Stimulated activated CD8-positive, alpha-beta memory T cell treated with anti-CD3 and anti-CD28 coated beads, Interleukin-2, amount 100 ng/mL, for 48 hours (primary cell): Measurements from ENCODE around the gene CTNNA2.

ENCODE experiments used
- DNase-seq, 2 donors: peaks; one replicate each; pipeline ENCODE4 v3.0.0-alpha.2; 2020; ENCODE audit warnings: low read depth in 2 of 2

CTNNA2 gene

GRCh38 chr2:80393991-80394390, 881.1 kb downstream of the CTNNA2 start:
- DNase-seq, result no peak

GRCh38 chr2:80395251-80395650, 882.4 kb downstream of the CTNNA2 start:
- no peak for DNase-seq

- no peak for DNase-seq
These were observed 883.4 kb downstream of the CTNNA2 start for GRCh38 chr2:80396276-80396675.

GRCh38 chr2:80403081-80403480, 890.2 kb downstream of the CTNNA2 start:
- no peak for DNase-seq

GRCh38 chr2:80407377-80407776, 894.5 kb downstream of the CTNNA2 start:
- DNase-seq, result no peak

GRCh38 chr2:80410346-80410745, 897.5 kb downstream of the CTNNA2 start:
- no peak for DNase-seq

GRCh38 chr2:80413136-80413535, 900.3 kb downstream of the CTNNA2 start:
- no peak for DNase-seq

- no peak for DNase-seq
These were observed 904.9 kb downstream of the CTNNA2 start for GRCh38 chr2:80417737-80418136.

- no peak for DNase-seq
These were observed 907.8 kb downstream of the CTNNA2 start for GRCh38 chr2:80420530-80421208.

GRCh38 chr2:80429251-80429650, 916.4 kb downstream of the CTNNA2 start:
- DNase-seq, result no peak

- DNase-seq, result no peak
These were observed 925.1 kb downstream of the CTNNA2 start for GRCh38 chr2:80437959-80438358.

GRCh38 chr2:80438686-80439085, 925.8 kb downstream of the CTNNA2 start:
- no peak for DNase-seq

GRCh38 chr2:80454628-80455027, 941.8 kb downstream of the CTNNA2 start:
- DNase-seq, result no peak

- DNase-seq, result no peak
These were observed 946.2 kb downstream of the CTNNA2 start for GRCh38 chr2:80459028-80459427.

- DNase-seq, result no peak
These were observed 948.8 kb downstream of the CTNNA2 start for GRCh38 chr2:80461505-80462197.

- no peak for DNase-seq
These were observed 949.8 kb downstream of the CTNNA2 start for GRCh38 chr2:80462654-80463053.

- no peak for DNase-seq
These were observed 951.4 kb downstream of the CTNNA2 start for GRCh38 chr2:80464275-80464674.

- no peak for DNase-seq
These were observed 954.5 kb downstream of the CTNNA2 start for GRCh38 chr2:80467262-80467811.

GRCh38 chr2:80469428-80469827, 956.6 kb downstream of the CTNNA2 start:
- no peak for DNase-seq

- DNase-seq, result no peak
These were observed 960.2 kb downstream of the CTNNA2 start for GRCh38 chr2:80473069-80473468.

GRCh38 chr2:80473796-80474195, 960.9 kb downstream of the CTNNA2 start:
- no peak for DNase-seq

- DNase-seq, result no peak
These were observed 963.1 kb downstream of the CTNNA2 start for GRCh38 chr2:80475970-80476369.

GRCh38 chr2:80476535-80477117, 963.8 kb downstream of the CTNNA2 start:
- no peak for DNase-seq
